ENCODE results near the gene SH3GLB2.

DNA sequence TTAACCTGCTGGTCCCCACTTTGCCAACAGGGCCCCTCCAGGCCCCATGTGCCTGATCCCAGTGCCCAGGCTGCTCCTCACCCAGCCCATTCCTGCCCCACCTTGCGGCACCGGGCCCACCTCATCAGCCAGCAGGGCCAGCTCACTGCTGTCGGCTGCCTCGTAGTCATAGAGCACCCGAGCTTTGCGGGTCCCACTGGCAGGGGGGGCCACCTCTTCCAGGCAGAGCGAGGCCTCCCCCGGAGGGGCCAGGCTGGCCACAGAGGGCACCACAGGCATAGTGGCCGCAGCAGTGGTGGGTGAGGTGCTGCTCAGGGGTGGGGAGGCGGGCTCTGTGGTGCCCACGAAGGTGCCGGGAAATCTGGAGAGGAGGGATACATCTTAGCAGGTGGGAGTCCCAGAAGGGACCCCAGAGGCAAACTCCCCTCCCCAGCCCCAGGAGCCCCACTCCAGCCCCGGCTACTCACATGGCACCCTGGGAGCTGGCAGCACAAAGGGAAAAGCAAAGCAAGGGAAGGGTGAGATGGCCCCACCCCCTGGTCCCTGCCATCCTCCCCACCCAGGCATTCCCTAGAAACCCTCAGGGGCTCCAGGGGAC lies 19.0 kb downstream of the SH3GLB2 start:
- no peak for TF ChIP-seq ZNF70 (CRISPR knock-in tag; IDR thresholded peaks at IDR 0.05)
- TF ChIP-seq ZFP30 (CRISPR knock-in tag; IDR thresholded peaks at IDR 0.05) = no peak
- TF ChIP-seq ZC3H10 (CRISPR knock-in tag; IDR thresholded peaks at IDR 0.05) = no peak
- TF ChIP-seq, protein P1, sequence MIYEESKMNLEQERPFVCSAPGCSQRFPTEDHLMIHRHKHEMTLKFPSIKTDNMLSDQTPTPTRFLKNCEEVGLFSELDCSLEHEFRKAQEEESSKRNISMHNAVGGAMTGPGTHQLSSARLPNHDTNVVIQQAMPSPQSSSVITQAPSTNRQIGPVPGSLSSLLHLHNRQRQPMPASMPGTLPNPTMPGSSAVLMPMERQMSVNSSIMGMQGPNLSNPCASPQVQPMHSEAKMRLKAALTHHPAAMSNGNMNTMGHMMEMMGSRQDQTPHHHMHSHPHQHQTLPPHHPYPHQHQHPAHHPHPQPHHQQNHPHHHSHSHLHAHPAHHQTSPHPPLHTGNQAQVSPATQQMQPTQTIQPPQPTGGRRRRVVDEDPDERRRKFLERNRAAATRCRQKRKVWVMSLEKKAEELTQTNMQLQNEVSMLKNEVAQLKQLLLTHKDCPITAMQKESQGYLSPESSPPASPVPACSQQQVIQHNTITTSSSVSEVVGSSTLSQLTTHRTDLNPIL (CRISPR knock-in tag; IDR thresholded peaks at IDR 0.05; ENCODE audit: low read depth) = no peak
